ENCODE measurements around the gene VAV3.

VAV3 gene

DNA sequence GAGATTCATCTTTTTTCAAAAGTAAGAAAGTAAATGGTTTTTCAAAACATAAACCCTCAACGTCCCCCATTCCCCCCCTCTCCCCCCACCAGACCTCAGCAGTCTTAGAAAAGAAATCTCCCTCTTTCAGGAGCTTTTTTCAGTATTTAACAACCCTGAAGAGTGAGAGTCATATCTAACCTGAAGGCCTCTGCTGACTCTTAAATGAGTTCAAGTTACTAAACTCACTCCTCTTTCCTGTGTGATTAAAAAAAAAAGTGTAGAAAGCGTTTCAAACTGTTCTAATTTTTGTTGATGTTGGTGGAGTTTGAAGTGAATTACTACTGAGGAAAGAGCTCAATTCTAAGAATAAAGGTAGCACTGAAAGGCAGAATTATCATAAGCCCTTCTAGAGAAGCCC is 93.7 kb downstream of the VAV3 start:
- H3K4me3 ChIP-seq (ENCODE audit: low read depth, low read length): no peak overlapping the region
- no peak for DNase-seq (ENCODE audit: low read depth)
- TF ChIP-seq, protein P1, sequence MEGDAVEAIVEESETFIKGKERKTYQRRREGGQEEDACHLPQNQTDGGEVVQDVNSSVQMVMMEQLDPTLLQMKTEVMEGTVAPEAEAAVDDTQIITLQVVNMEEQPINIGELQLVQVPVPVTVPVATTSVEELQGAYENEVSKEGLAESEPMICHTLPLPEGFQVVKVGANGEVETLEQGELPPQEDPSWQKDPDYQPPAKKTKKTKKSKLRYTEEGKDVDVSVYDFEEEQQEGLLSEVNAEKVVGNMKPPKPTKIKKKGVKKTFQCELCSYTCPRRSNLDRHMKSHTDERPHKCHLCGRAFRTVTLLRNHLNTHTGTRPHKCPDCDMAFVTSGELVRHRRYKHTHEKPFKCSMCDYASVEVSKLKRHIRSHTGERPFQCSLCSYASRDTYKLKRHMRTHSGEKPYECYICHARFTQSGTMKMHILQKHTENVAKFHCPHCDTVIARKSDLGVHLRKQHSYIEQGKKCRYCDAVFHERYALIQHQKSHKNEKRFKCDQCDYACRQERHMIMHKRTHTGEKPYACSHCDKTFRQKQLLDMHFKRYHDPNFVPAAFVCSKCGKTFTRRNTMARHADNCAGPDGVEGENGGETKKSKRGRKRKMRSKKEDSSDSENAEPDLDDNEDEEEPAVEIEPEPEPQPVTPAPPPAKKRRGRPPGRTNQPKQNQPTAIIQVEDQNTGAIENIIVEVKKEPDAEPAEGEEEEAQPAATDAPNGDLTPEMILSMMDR (conservative IDR thresholded peaks at IDR 0.05; ENCODE audit: low read depth, low read length): no peak

DNA sequence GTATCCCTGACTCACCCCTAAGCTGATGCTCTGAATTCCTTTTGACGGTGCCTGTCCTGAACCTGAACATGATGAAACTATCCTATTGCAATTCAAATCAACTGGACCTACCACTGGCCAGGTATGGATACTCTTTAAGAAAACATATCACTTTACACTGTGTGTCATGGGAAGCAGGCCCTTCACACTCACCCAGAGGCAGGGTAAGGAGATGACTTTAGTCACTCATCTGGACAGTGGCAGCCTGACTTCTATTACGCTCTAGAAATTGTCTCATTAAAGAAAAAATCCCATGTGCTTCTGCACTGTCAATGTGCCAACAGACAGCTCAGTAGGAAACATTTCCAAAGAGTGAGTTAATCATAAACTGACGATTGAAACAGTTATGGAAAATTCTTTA is 94.3 kb downstream of the VAV3 start:
- TF ChIP-seq, protein P1 (conservative IDR thresholded peaks at IDR 0.05; ENCODE audit: low read depth, low read length): no peak
- H3K4me3 ChIP-seq (ENCODE audit: low read depth, low read length): no peak overlapping the region
- peak; percentile 77 for DNase-seq (ENCODE audit: low read depth)

DNA sequence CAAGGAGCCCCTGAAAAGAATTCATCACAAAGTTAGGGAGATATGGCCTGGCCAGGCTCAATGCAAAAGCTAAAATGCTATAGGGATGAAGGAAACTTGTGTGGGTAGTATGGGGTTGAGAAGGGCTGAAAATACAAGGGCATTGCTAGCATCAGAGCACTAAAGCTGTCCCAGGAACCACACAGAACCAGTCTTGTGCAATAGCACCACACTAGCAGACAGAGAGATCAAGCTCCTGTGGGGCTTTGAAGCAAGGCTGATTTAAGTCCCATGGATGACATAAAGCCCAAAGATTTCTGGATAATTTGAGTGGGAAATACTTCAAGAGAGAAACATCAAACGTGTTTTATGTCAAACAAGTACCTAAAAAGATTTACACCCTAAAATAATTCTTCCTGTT is 97.1 kb downstream of the VAV3 start:
- H3K4me3 ChIP-seq (ENCODE audit: low read depth, low read length): no peak overlapping the region
- DNase-seq (ENCODE audit: low read depth): peak; percentile 36
- TF ChIP-seq, protein P1 (conservative IDR thresholded peaks at IDR 0.05; ENCODE audit: low read depth, low read length): no peak

DNA sequence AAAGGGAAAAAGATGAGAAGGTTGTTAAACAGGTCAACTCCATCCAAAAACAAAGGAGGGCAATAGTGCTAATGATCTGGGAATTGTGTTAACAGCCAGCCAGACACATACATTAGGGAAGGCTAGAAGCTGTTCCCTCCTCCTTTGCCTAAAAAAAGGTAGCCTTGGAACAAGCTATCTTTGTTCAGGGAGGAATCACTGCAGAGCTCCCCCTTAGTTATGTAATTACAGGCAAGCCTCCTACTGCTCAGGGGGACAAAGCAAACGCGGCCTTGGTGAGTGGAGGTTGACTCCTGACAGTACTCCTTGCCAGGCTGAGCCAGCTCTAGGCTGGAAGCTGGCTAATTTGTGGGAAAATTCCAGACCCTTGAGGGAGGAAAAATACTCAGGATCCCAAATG is 97.6 kb downstream of the VAV3 start:
- no peak for DNase-seq (ENCODE audit: low read depth)
- TF ChIP-seq, protein P1 (conservative IDR thresholded peaks at IDR 0.05; ENCODE audit: low read depth, low read length): no peak
- no peak overlapping the region for H3K4me3 ChIP-seq (ENCODE audit: low read depth, low read length)

DNA sequence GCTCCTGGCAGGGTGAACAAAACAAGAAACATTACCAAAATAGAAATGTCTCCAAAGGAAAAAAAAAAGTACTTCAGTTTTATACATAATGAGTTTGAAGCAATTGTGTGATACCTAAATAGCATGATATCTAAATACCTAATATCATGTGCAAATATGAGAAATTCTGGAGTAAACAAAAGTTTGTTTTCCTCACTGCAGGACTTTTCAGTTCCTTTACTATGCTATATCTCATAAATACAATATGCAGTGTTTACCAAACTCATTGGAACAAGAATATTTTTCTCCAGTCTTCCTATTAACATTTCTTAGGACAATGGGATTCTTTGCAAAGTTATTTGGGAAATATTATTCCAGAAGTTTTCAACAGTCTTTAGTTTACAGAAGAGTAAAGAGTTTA is 98.1 kb downstream of the VAV3 start:
- TF ChIP-seq, protein P1 (conservative IDR thresholded peaks at IDR 0.05; ENCODE audit: low read depth, low read length): no peak
- DNase-seq (ENCODE audit: low read depth): no peak
- no peak overlapping the region for H3K4me3 ChIP-seq (ENCODE audit: low read depth, low read length)

DNA sequence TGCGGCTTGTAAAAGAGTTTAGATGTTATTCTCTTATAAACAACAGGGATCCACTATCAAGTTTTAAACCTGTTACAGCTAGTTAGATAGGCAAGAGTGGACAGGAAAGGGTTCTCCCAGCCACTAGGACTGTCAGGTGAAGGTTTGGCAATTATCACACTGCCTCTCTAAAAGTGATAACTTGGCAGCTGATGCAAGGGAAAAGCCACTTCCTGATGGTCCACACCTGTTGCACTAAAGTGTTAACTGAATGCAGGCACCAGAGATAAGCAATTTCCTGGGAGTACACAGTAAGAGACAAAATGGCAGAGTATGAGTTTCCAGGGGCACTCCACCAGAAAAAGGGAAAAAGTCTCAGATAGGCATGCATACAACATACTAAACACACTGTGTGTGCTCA is 99.4 kb downstream of the VAV3 start:
- DNase-seq (ENCODE audit: low read depth): no peak
- H3K4me3 ChIP-seq (ENCODE audit: low read depth, low read length): no peak overlapping the region
- TF ChIP-seq, protein P1 (conservative IDR thresholded peaks at IDR 0.05; ENCODE audit: low read depth, low read length): no peak

DNA sequence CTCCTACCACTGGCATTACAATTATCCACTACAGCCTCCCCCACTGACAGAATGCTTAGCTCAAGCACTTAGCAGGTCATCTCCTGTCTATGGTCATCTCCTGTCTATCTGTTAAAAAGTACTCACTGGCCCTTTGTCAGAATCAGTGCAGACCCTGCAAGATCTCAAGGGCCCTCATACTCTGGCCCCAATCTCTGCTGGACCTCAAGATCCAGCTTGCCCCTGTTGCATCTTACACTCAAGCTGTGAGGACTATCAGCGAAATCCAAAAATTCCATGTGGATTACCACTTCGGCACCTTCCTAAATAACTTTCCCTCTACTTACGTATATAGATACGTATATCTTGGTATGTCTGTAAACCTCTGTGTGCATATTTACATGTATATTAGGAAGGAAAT is 101.6 kb downstream of the VAV3 start:
- no peak for DNase-seq (ENCODE audit: low read depth)
- TF ChIP-seq, protein P1 (conservative IDR thresholded peaks at IDR 0.05; ENCODE audit: low read depth, low read length): no peak
- no peak overlapping the region for H3K4me3 ChIP-seq (ENCODE audit: low read depth, low read length)
